GM23338 (cell line): ENCODE measurements around the gene FAM156B.
"Not testable (repeated sequence)": the region's sequence is repeated elsewhere in the genome, so short reads cannot be mapped to it uniquely, and the experiment has no call there.

Experiments
- CREB1 ChIP-seq: fragments of 250-450 bp; sonication (Bioruptor Pico); IDR thresholded peaks from 2 replicates; pipeline ENCODE4 v1.5.0; 2020; ENCODE audit warnings: low read depth, mild to moderate bottlenecking, moderate library complexity
- CTCF ChIP-seq, 2 experiments: fragments of 200-600 bp in 1 of 2; sonication (generic) in 1 of 2; conservative IDR thresholded peaks; 2 replicates each; pipeline versions ENCODE4 v1.5.1 to v1.6.1; 2016 to 2017; ENCODE audit warnings: antibody characterized with exemption in 2 of 2, low read depth in 2 of 2, mild to moderate bottlenecking in 2 of 2, moderate library complexity in 1 of 2
- EZH2 ChIP-seq: fragments of 200-600 bp; sonication (generic); IDR thresholded peaks from one replicate; pipeline ENCODE4 v1.8.0; 2017; ENCODE audit warnings: antibody characterized with exemption, mild to moderate bottlenecking, low read depth; ENCODE audit not compliant: unreplicated experiment
- EZH2phosphoT487 ChIP-seq: fragments of 200-600 bp; sonication (generic); IDR thresholded peaks from one replicate; pipeline ENCODE4 v1.8.1; 2018; ENCODE audit warnings: antibody characterized with exemption; ENCODE audit not compliant: unreplicated experiment
- JUNB ChIP-seq: IDR thresholded peaks from one replicate; pipeline ENCODE4 v1.6.1; 2016; ENCODE audit warnings: antibody characterized with exemption; ENCODE audit not compliant: unreplicated experiment
- POLR2AphosphoS5 ChIP-seq: IDR thresholded peaks from 2 replicates; pipeline ENCODE4 v1.6.1; 2016; ENCODE audit warnings: antibody characterized with exemption, low read depth
- REST ChIP-seq: IDR thresholded peaks from one replicate; pipeline ENCODE4 v1.6.1; 2018; ENCODE audit warnings: antibody characterized with exemption; ENCODE audit not compliant: unreplicated experiment
- ZNF114 ChIP-seq: fragments of 250-450 bp; sonication (Bioruptor Pico); IDR thresholded peaks from 2 replicates; pipeline ENCODE4 v1.5.0; 2020; ENCODE audit warnings: mild to moderate bottlenecking, moderate library complexity
- ZNF331 ChIP-seq: fragments of 250-450 bp; sonication (Bioruptor Pico); IDR thresholded peaks from 2 replicates; pipeline ENCODE4 v1.5.0; 2020; ENCODE audit warnings: low read depth, mild to moderate bottlenecking, moderate library complexity
- ZNF462 ChIP-seq: fragments of 250-450 bp; sonication (Bioruptor Pico); IDR thresholded peaks from 2 replicates; pipeline ENCODE4 v1.5.0; 2020; ENCODE audit warnings: mild to moderate bottlenecking, moderate library complexity

GRCh38 chrX:52888090-52888489, 9.0 kb upstream of the FAM156B start:
- not testable (repeated sequence) for TF ChIP-seq EZH2; EZH2phosphoT487; CTCF (conservative IDR thresholded peaks at IDR 0.05; ENCODE audit: low read depth in 2 of 2); REST; POLR2AphosphoS5; CREB1 (CRISPR knock-in tag); ZNF462 (CRISPR knock-in tag); JUNB; ZNF114 (CRISPR knock-in tag); ZNF331
